H1 (cell line): ENCODE data around the gene MKKS. TPM values are rescaled to one million over a fixed set of nuclear protein-coding genes. Genes with fewer than 3 reads are reported as not detected.

Source experiments
- CTCF ChIA-PET: fragments of 300-600 bp; sonication (Branson Sonifier 250); formaldehyde crosslinking; loops from one replicate; lab custom pipeline; 2021; ENCODE audit not compliant: partially characterized antibody; lab: Charles Lee
- POLR2A ChIA-PET: fragments of 300-600 bp; sonication (Branson Sonifier 250); formaldehyde crosslinking; loops from one replicate; lab custom pipeline; 2021; ENCODE audit warnings: inconsistent platforms; ENCODE audit not compliant: partially characterized antibody; lab: Charles Lee
- DNase-seq, 2 experiments: peaks; one replicate each; pipeline versions ENCODE4 v3.0.0 to v3.0.0-alpha.2; 2010 to 2022; ENCODE audit warnings: low spot score in 2 of 2, low read depth in 1 of 2, mixed read lengths in 1 of 2
- FAIRE-seq: peaks from 2 replicates; lab custom pipeline; 2011; peaks lifted over from hg19 to GRCh38; lab: Jason Lieb, UNC
- H2AFZ ChIP-seq: 2 replicates; pipeline ENCODE4 v1.8.1; 2012; ENCODE audit warnings: low read length, inconsistent platforms
- H2AK5ac ChIP-seq: 2 replicates; pipeline ENCODE4 v1.6.1; 2013; ENCODE audit warnings: low read depth, low read length
- H2BK120ac ChIP-seq: replicated peaks from 2 replicates; pipeline ENCODE3; 2013; ENCODE audit warnings: low read depth, low read length, inconsistent platforms
- H2BK12ac ChIP-seq: 2 replicates; pipeline ENCODE4 v1.6.1; 2013; ENCODE audit warnings: low read depth, low read length
- H2BK15ac ChIP-seq: 2 replicates; pipeline ENCODE4 v1.6.1; 2013; ENCODE audit warnings: low read length
- H2BK20ac ChIP-seq: 2 replicates; pipeline ENCODE4 v1.6.1; 2013; ENCODE audit warnings: low read length
- H2BK5ac ChIP-seq: 2 replicates; pipeline ENCODE4 v1.6.1; 2013; ENCODE audit warnings: low read depth, low read length
- H3K14ac ChIP-seq: 2 replicates; pipeline ENCODE4 v1.6.1; 2013; ENCODE audit warnings: inconsistent platforms; ENCODE audit not compliant: insufficient read length
- H3K18ac ChIP-seq: 2 replicates; pipeline ENCODE4 v1.6.1; 2013; ENCODE audit warnings: low read length; ENCODE audit errors: extremely low read depth
- H3K23ac ChIP-seq: 2 replicates; pipeline ENCODE4 v1.6.1; 2013; ENCODE audit warnings: inconsistent platforms; ENCODE audit not compliant: insufficient read length
- H3K23me2 ChIP-seq: 2 replicates; pipeline ENCODE4 v1.6.1; 2013; ENCODE audit warnings: low read depth, low read length
- H3K27ac ChIP-seq: 2 replicates; pipeline ENCODE4 v1.6.1; 2011; ENCODE audit warnings: low read depth, low read length, inconsistent platforms
- H3K27me3 ChIP-seq, 4 experiments: replicated peaks in 1 of 4; 1 replicate in 1 of 4; 2 replicates in 3 of 4; pipeline versions ENCODE4 v1.6.1 to v1.8.1; 2011 to 2013; ENCODE audit warnings: low read length in 3 of 4, mild to moderate bottlenecking in 3 of 4, inconsistent platforms in 2 of 4, mixed read lengths in 2 of 4, moderate library complexity in 1 of 4; ENCODE audit not compliant: control insufficient read depth in 3 of 4, insufficient read depth in 3 of 4; ENCODE audit errors: extremely low read depth in 1 of 4
- H3K36me3 ChIP-seq, 4 experiments: 2 replicates each; pipeline versions ENCODE4 v1.6.1 to v1.8.1; 2011 to 2013; ENCODE audit warnings: mild to moderate bottlenecking in 4 of 4, low read length in 3 of 4, moderate library complexity in 2 of 4, control low read depth in 1 of 4, inconsistent platforms in 1 of 4; ENCODE audit not compliant: insufficient read depth in 4 of 4, control insufficient read depth in 2 of 4
- H3K4ac ChIP-seq: replicated peaks from 2 replicates; pipeline ENCODE3; 2013; ENCODE audit warnings: low read length, low read depth, mixed read lengths, inconsistent platforms; ENCODE audit not compliant: insufficient read length
- H3K4me1 ChIP-seq, 4 experiments: replicated peaks in 1 of 4; 1 replicate in 1 of 4; 2 replicates in 3 of 4; pipeline versions ENCODE4 v1.6.1 to v1.8.1; 2011 to 2013; ENCODE audit warnings: low read length in 3 of 4, inconsistent platforms in 2 of 4, mixed read lengths in 1 of 4; ENCODE audit not compliant: insufficient read depth in 4 of 4, control insufficient read depth in 3 of 4
- H3K4me2 ChIP-seq, 2 experiments: 2 replicates each; pipeline versions ENCODE4 v1.6.1 to v1.8.1; 2011 to 2013; ENCODE audit warnings: low read depth in 2 of 2, low read length in 2 of 2, control low read depth in 1 of 2, inconsistent platforms in 1 of 2, mild to moderate bottlenecking in 1 of 2; ENCODE audit not compliant: insufficient read depth in 1 of 2
- H3K4me3 ChIP-seq, 4 experiments: fragments of 200-600, 300-600 bp in 1 of 4; sonication (generic), shearing (Covaris generic), sonication (Bioruptor Twin) in 1 of 4; 2 replicates each; pipeline versions ENCODE4 v1.5.1 to v1.8.1; 2011 to 2016; ENCODE audit warnings: low read length in 4 of 4, low read depth in 3 of 4, control low read depth in 2 of 4, inconsistent platforms in 2 of 4, mild to moderate bottlenecking in 2 of 4, mixed read lengths in 1 of 4, moderate library complexity in 1 of 4; ENCODE audit not compliant: insufficient read depth in 2 of 4; ENCODE audit errors: extremely low read depth in 1 of 4
- H3K56ac ChIP-seq: replicated peaks from 2 replicates; pipeline ENCODE3; 2013; ENCODE audit warnings: low read depth, mild to moderate bottlenecking, mixed read lengths, low read length, inconsistent platforms; ENCODE audit not compliant: insufficient read length
- H3K79me1 ChIP-seq: 2 replicates; pipeline ENCODE4 v1.6.1; 2013; ENCODE audit warnings: low read depth, low read length, control low read depth
- H3K79me2 ChIP-seq, 2 experiments: 2 replicates each; pipeline versions ENCODE4 v1.6.1 to v1.8.1; 2012 to 2013; ENCODE audit warnings: low read length in 2 of 2, mild to moderate bottlenecking in 2 of 2, inconsistent platforms in 1 of 2; ENCODE audit not compliant: insufficient read depth in 2 of 2, control insufficient read depth in 1 of 2
- H3K9ac ChIP-seq, 4 experiments: replicated peaks in 1 of 4; 1 replicate in 1 of 4; 2 replicates in 3 of 4; pipeline versions ENCODE4 v1.6.1 to v1.8.1; 2011 to 2013; ENCODE audit warnings: low read depth in 3 of 4, low read length in 3 of 4, control low read depth in 2 of 4, mild to moderate bottlenecking in 2 of 4, moderate library complexity in 2 of 4, inconsistent platforms in 1 of 4; ENCODE audit errors: extremely low read depth in 1 of 4
- H3K9me3 ChIP-seq, 2 experiments: 2 replicates each; pipeline versions ENCODE4 v1.6.1 to v1.8.1; 2012 to 2013; ENCODE audit warnings: mild to moderate bottlenecking in 2 of 2, moderate library complexity in 2 of 2, control low read depth in 1 of 2, inconsistent platforms in 1 of 2, low read depth in 1 of 2, low read length in 1 of 2, mixed read lengths in 1 of 2; ENCODE audit not compliant: insufficient read depth in 2 of 2
- H4K20me1 ChIP-seq, 2 experiments: replicated peaks in 1 of 2; 2 replicates each; pipeline versions ENCODE3 to v1.8.1; 2011 to 2013; ENCODE audit warnings: inconsistent platforms in 2 of 2, low read length in 2 of 2, mild to moderate bottlenecking in 1 of 2; ENCODE audit not compliant: insufficient read depth in 2 of 2, control insufficient read depth in 1 of 2
- H4K5ac ChIP-seq: 2 replicates; pipeline ENCODE4 v1.6.1; 2013; ENCODE audit warnings: low read length, low read depth, mixed read lengths, inconsistent platforms; ENCODE audit not compliant: insufficient read length
- H4K8ac ChIP-seq: 2 replicates; pipeline ENCODE4 v1.8.0; 2013; ENCODE audit warnings: mild to moderate bottlenecking, moderate library complexity, low read length, inconsistent platforms; ENCODE audit not compliant: insufficient read depth; ENCODE audit errors: extremely low read depth
- H4K91ac ChIP-seq: replicated peaks from 2 replicates; pipeline ENCODE3; 2013; ENCODE audit warnings: low read length, mixed read lengths, inconsistent platforms; ENCODE audit not compliant: insufficient read length
- CEBPB ChIP-seq: IDR thresholded peaks from 2 replicates; pipeline ENCODE4 v1.6.1; 2012; ENCODE audit warnings: low read depth, low read length
- CHD1 ChIP-seq: IDR thresholded peaks from 2 replicates; pipeline ENCODE4 v1.6.1; 2012; ENCODE audit warnings: low read depth, low read length, improper control_type of control experiment
- GABPA ChIP-seq: IDR thresholded peaks from 2 replicates; pipeline ENCODE4 v1.6.1; 2011; ENCODE audit warnings: mild to moderate bottlenecking, low read length, moderate library complexity, borderline replicate concordance; ENCODE audit not compliant: insufficient read depth
- JUND ChIP-seq: IDR thresholded peaks from 2 replicates; pipeline ENCODE4 v1.6.1; 2011; ENCODE audit warnings: mild to moderate bottlenecking, improper control_type of control experiment, low read length
- KDM4A ChIP-seq: IDR thresholded peaks from one replicate; pipeline ENCODE4 v1.7.1; 2012; ENCODE audit warnings: low read depth, mild to moderate bottlenecking, moderate library complexity, low read length, inconsistent platforms; ENCODE audit not compliant: severe bottlenecking
- NRF1 ChIP-seq: IDR thresholded peaks from 2 replicates; pipeline ENCODE4 v1.6.1; 2011; ENCODE audit warnings: mild to moderate bottlenecking, low read depth, low read length, improper control_type of control experiment
- RBBP5 ChIP-seq: IDR thresholded peaks from 2 replicates; pipeline ENCODE4 v1.7.1; 2012; ENCODE audit warnings: low read depth, mild to moderate bottlenecking, inconsistent platforms, low read length, moderate library complexity, borderline replicate concordance
- RFX5 ChIP-seq: IDR thresholded peaks from 2 replicates; pipeline ENCODE4 v1.6.1; 2011; ENCODE audit warnings: low read depth, low read length, improper control_type of control experiment, borderline replicate concordance
- RNF2 ChIP-seq: fragments of 200-900, 300-1000 bp; sonication (generic); IDR thresholded peaks from 2 replicates; pipeline ENCODE4 v1.7.1; 2016; ENCODE audit warnings: borderline replicate concordance, low read depth, mild to moderate bottlenecking, antibody characterized with exemption, low read length; ENCODE audit not compliant: poor library complexity, severe bottlenecking; ENCODE audit errors: missing control alignments
- SIN3A ChIP-seq, 2 experiments: IDR thresholded peaks in 1 of 2; conservative IDR thresholded peaks in 1 of 2; 2 replicates each; pipeline ENCODE4 v1.6.1; 2011 to 2012; ENCODE audit warnings: low read length in 2 of 2, improper control_type of control experiment in 1 of 2, low read depth in 1 of 2, mild to moderate bottlenecking in 1 of 2
- SP4 ChIP-seq: IDR thresholded peaks from 2 replicates; pipeline ENCODE4 v1.6.1; 2012; ENCODE audit warnings: low read length, inconsistent platforms
- WGBS, 2 experiments: shearing (Covaris generic) in 1 of 2; methylation state at CpG; one replicate each; pipeline versions ENCODE4 v1.1.6 to v1.1.7; 2013 to 2015; ENCODE audit warnings: low lambda C conversion rate in 2 of 2, mixed read lengths in 2 of 2, inconsistent platforms in 1 of 2, low coverage in 1 of 2, missing lambda C conversion rate in 1 of 2; ENCODE audit not compliant: insufficient replicate concordance in 2 of 2, insufficient coverage in 1 of 2, insufficient read length in 1 of 2; ENCODE audit errors: extremely low coverage in 1 of 2, missing lambda C conversion rate in 1 of 2; 5-methylcytosine and 5-hydroxymethylcytosine counted together
- polyA plus RNA-seq, 7 experiments: library from polyadenylated mRNA; depleted of rRNA in 3 of 7; stranded (reverse) in 5 of 7; unstranded in 2 of 7; fragments of >200 nt in 5 of 7; fragments of 200-250 nt in 2 of 7; gene quantifications; 1 replicate in 5 of 7; 2 replicates in 1 of 7; 4 replicates in 1 of 7; pipeline versions ENCODE4 v1.2.1 to v1.2.3, GENCODE V29; 2011 to 2013; ENCODE audit warnings: missing spikeins in 2 of 7, mixed read lengths in 2 of 7
- total RNA-seq: library from RNA; stranded (reverse); fragmentation: NEBNext Ultra II Directional; extraction: Animal tissue kit (Norgen Biotek cat#: 25700); gene quantifications from 2 replicates; pipeline ENCODE4 v1.2.1, GENCODE V29; 2021

The MKKS gene
- total and polyA plus RNA-seq, 2 of the 8 experiments (the other 6 are each of a cell fraction or from before 2014, with no cell fraction given) = 15.9 to 24.8 TPM

DNA sequence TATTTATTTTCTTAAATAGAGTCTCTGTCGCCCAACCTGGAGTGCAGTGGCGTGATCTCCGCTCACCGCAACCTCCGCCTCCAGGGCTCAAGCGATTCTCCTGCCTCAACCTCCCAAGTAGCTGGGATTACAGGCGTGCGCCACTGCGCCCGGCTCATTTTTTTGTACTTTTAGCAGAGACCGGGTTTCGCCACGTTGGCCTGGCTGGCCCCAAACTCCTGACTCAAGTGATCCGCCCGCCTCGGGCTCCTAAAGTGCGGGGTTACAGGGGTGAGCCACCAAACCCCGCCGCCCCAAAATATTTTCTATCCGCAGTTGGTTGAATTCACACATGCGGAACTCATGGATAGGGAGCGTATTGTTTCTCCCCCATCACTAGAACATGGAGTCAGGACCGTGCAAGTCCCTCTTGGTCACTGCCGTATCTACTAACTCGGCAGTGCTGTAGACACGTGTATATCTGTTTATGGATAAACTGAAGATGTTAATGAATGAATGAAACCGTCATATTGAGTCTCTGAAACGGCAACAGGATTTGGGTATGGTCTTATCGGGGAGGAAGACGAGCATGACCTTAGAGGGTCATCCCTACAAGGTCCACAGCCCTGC lies 904 bp downstream of the MKKS start:
- Histone ChIP-seq H3K23ac (no peak overlapping the region), H2BK5ac (peak overlapping the region; percentile 92), H3K4me1 (no peaks in the 10 kb centered on the region), H3K79me1 (peaks cover 15% of the 10 kb centered on the region; the same call in 1 of the 2 replicates), H2BK20ac (no peak overlapping the region), H3K56ac (no peak overlapping the region), H4K20me1 (peaks cover 0 to 8% of the 10 kb centered on the region in 2 experiments), H2BK120ac (peak overlapping the region; percentile 49), H3K4me3 (peak overlapping the region; percentile 57 to 88 (median 76)), H3K9ac (peak overlapping the region; percentile 74 to 86 (median 80)), H3K14ac (peak overlapping the region; percentile 25), H4K8ac (peak overlapping the region; percentile 94; the same call in 1 of the 2 replicates), H3K4me2 (peak overlapping the region; percentile 88 to 97), H2AFZ (peak overlapping the region; percentile 11; the same call in 1 of the 2 replicates), H3K4ac (peak overlapping the region; percentile 71), H2AK5ac (peak overlapping the region; percentile 91), H3K27ac (peak overlapping the region; percentile 83), H4K5ac (peak overlapping the region; percentile 89), H3K27me3 (no peaks in the 10 kb centered on the region), H4K91ac (peak overlapping the region; percentile 86), H3K18ac (peak overlapping the region; percentile 24; the same call in 1 of the 2 replicates), H2BK15ac (no peak overlapping the region), H3K9me3 (no peaks in the 10 kb centered on the region), H3K79me2 (peaks cover 0 to 70% of the 10 kb centered on the region in 2 experiments; a peak in 2 of 4 replicates), H3K36me3 (peaks cover 0 to 2% (median 0%) of the 10 kb centered on the region in 4 experiments; a peak in 1 of 8 replicates), H2BK12ac (0 out of 2 replicates have a peak overlapping the region, but pooled peaks have one; percentile 45), H3K23me2 (peaks cover 10% of the 10 kb centered on the region)
- CTCF ChIA-PET = interaction anchor here (0.5 to 2.2 kb wide), 4 partner anchors 8 to 601 kb away, joined by 3 to 6 read pairs (median 4); no protein-coding TSS in a partner anchor
- WGBS, 2 experiments = 47% methylated on average over 30 of the region's 30 CpGs; no CpG with 5 or more reads in 1 of the 2 experiments
- no peak for FAIRE-seq
- POLR2A ChIA-PET = interaction anchor here (0.7 to 2.2 kb wide), 7 partner anchors 34 to 812 kb away, joined by 3 to 10 read pairs (median 4); partner anchors contain the start of gene ANKEF1
- DNase-seq = no peak
- TF ChIP-seq RFX5 = no peak
- TF ChIP-seq CHD1 = no peak
- TF ChIP-seq CEBPB = no peak
- TF ChIP-seq JUND = no peak
- no peak for TF ChIP-seq RNF2
- TF ChIP-seq GABPA = no peak
- no peak for TF ChIP-seq SIN3A (conservative IDR thresholded peaks at IDR 0.05 in 1 of 2, IDR thresholded peaks at IDR 0.05 in 1 of 2; ENCODE audit: low read depth in 1 of 2, low read length in 2 of 2)
- TF ChIP-seq RBBP5 = no peak
- no peak for TF ChIP-seq SP4
- no peak for TF ChIP-seq NRF1
- no peak for TF ChIP-seq KDM4A
